Neural progenitor cell (in vitro differentiated cells): ENCODE data around the gene ALKBH7. TPM values are rescaled to one million over a fixed set of nuclear protein-coding genes. Genes with fewer than 3 reads are reported as not detected.

Experiments
- DNase-seq: peaks from one replicate; pipeline ENCODE4 v3.0.0-alpha.2; 2016; ENCODE audit warnings: low spot score
- H2AFZ ChIP-seq: fragments of 200-600 bp; sonication (generic); replicated peaks from 2 replicates; pipeline ENCODE4 v1.6.1; 2016; ENCODE audit warnings: antibody characterized with exemption
- H3F3A ChIP-seq: fragments of 200-600 bp; sonication (generic); 2 replicates; pipeline ENCODE4 v1.6.1; 2016; ENCODE audit warnings: antibody characterized with exemption, low read depth
- H3K27ac ChIP-seq: fragments of 200-600 bp; sonication (generic); 2 replicates; pipeline ENCODE4 v1.5.1; 2016; ENCODE audit warnings: mild to moderate bottlenecking
- H3K27me3 ChIP-seq: fragments of 200-600 bp; sonication (generic); 2 replicates; pipeline ENCODE4 v1.6.1; 2016; ENCODE audit warnings: mild to moderate bottlenecking, moderate library complexity
- H3K36me3 ChIP-seq: fragments of 200-600 bp; sonication (generic); 2 replicates; pipeline ENCODE4 v1.5.1; 2016
- H3K4me1 ChIP-seq: fragments of 200-600 bp; sonication (generic); 2 replicates; pipeline ENCODE4 v1.6.1; 2016; ENCODE audit warnings: mixed run types
- H3K4me2 ChIP-seq: fragments of 200-600 bp; sonication (generic); 2 replicates; pipeline ENCODE4 v1.6.1; 2016
- H3K4me3 ChIP-seq: fragments of 200-600 bp; sonication (generic); 2 replicates; pipeline ENCODE4 v1.5.1; 2016
- H3K79me2 ChIP-seq: fragments of 200-600 bp; sonication (generic); 2 replicates; pipeline ENCODE4 v1.6.1; 2016; ENCODE audit warnings: low read depth
- H3K9ac ChIP-seq: fragments of 200-600 bp; sonication (generic); 2 replicates; pipeline ENCODE4 v1.6.1; 2016
- H3K9me3 ChIP-seq: fragments of 200-600 bp; sonication (generic); 2 replicates; pipeline ENCODE4 v1.5.1; 2016; ENCODE audit warnings: low read depth
- H4K20me1 ChIP-seq: fragments of 200-600 bp; sonication (generic); 2 replicates; pipeline ENCODE4 v1.6.1; 2016; ENCODE audit warnings: low read depth
- H3K27ac Mint-ChIP-seq: 3 replicates; pipeline ENCODE4 v1.8.0; 2021; ENCODE audit warnings: mixed read lengths
- H3K27me3 Mint-ChIP-seq: 2 replicates; pipeline ENCODE4 v1.8.0; 2022; ENCODE audit warnings: low read depth, mild to moderate bottlenecking, inconsistent platforms, moderate library complexity, mixed read lengths; ENCODE audit not compliant: insufficient read depth
- H3K36me3 Mint-ChIP-seq: 3 replicates; pipeline ENCODE4 v1.8.0; 2021; ENCODE audit warnings: mixed read lengths
- H3K4me1 Mint-ChIP-seq: 3 replicates; pipeline ENCODE4 v1.8.0; 2021; ENCODE audit warnings: mixed read lengths
- H3K4me3 Mint-ChIP-seq: 3 replicates; pipeline ENCODE4 v1.8.0; 2021; ENCODE audit warnings: mild to moderate bottlenecking, moderate library complexity, mixed read lengths
- H3K9me3 Mint-ChIP-seq: 3 replicates; pipeline ENCODE4 v1.8.0; 2020; ENCODE audit warnings: mixed read lengths
- EZH2 ChIP-seq: fragments of 200-600 bp; sonication (generic); IDR thresholded peaks from 2 replicates; pipeline ENCODE4 v1.6.1; 2017; ENCODE audit warnings: antibody characterized with exemption, mild to moderate bottlenecking, moderate library complexity
- EZH2phosphoT487 ChIP-seq: fragments of 200-600 bp; sonication (generic); IDR thresholded peaks from 2 replicates; pipeline ENCODE4 v1.6.1; 2017; ENCODE audit warnings: antibody characterized with exemption
- total RNA-seq: library from RNA; depleted of rRNA; stranded (reverse); fragments of >200 nt; gene quantifications from 2 replicates; pipeline ENCODE4 v1.2.3, GENCODE V29; 2015; ENCODE audit warnings: low replicate concordance
- TF ChIP-seq, protein P1 (sequence below): fragments of 200-600 bp; sonication (generic); IDR thresholded peaks from 2 replicates; pipeline ENCODE4 v1.5.1; 2017; ENCODE audit warnings: antibody characterized with exemption, mild to moderate bottlenecking

Gene ALKBH7
- total RNA-seq, 1 donor from 2014 or later, result 19.7 TPM

DNA sequence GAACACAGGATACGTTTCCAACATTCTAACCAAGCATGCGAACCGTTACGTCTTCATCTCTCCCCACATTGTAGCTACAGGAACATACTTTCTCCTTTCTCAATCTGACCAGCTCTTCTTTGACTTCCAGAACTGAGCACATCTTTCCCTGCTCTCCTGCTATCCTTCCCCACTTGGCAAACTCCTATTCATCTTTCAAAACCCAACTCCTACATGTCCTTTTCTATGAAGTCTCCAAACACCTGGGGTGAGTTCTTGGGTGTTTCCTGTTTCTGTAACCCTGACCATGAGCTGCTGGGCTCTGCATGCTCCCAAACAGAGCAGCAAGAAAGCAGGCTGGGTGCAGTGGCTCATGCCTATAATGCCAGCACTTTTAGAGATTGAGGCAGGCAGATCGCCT, 45.8 kb upstream of the ALKBH7 start:
- Histone ChIP-seq H3K36me3 (no peaks in the 10 kb centered on the region), H4K20me1 (no peaks in the 10 kb centered on the region), H3K9ac (no peak overlapping the region), H3K79me2 (no peaks in the 10 kb centered on the region), H2AFZ (no peak overlapping the region), H3K4me3 (no peak overlapping the region), H3K4me1 (no peaks in the 10 kb centered on the region), H3K27ac (no peak overlapping the region), H3K27me3 (no peaks in the 10 kb centered on the region), H3K4me2 (no peak overlapping the region), H3F3A (no peaks in the 10 kb centered on the region), H3K9me3 (no peaks in the 10 kb centered on the region)
- H3K4me3 Mint-ChIP-seq, result no peak overlapping the region
- no peaks in the 10 kb centered on the region for H3K4me1 Mint-ChIP-seq
- no peak for TF ChIP-seq EZH2phosphoT487
- H3K9me3 Mint-ChIP-seq, result peaks cover 4% of the 10 kb centered on the region
- peaks cover 11% of the 10 kb centered on the region for H3K27me3 Mint-ChIP-seq
- no peak for DNase-seq
- no peak overlapping the region for H3K27ac Mint-ChIP-seq
- no peaks in the 10 kb centered on the region for H3K36me3 Mint-ChIP-seq

DNA sequence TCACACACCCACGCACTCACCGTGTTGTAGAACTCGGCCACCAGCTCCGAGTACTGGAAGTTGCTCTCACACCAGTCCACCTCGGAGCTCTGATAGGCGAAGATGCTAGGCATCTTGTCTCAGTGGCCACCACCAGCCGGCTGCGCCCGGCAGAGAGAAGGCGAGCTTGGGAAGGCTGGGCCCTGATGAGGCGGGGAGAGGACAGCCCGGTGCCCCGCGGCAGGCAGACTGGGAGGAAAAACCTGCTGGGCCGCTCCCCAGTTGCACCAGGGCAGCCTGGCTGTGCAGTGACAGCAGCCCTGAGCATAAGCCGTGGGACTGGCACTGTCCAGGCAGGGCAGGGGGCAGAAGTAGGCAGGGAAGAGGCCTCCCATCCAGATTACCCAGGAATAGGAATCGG, 39.2 kb upstream of the ALKBH7 start, which contains the start of gene ACER1:
TSS of gene ACER1 (minus strand) at position 174 of the 400 bp plus-strand sequence. CDS start at position 113, 61 bp downstream.
- Mint-ChIP-seq H3K9me3 (no peaks in the 10 kb centered on the region), H3K27ac (no peak within 1 kb of the TSS)
- no peak for DNase-seq

DNA sequence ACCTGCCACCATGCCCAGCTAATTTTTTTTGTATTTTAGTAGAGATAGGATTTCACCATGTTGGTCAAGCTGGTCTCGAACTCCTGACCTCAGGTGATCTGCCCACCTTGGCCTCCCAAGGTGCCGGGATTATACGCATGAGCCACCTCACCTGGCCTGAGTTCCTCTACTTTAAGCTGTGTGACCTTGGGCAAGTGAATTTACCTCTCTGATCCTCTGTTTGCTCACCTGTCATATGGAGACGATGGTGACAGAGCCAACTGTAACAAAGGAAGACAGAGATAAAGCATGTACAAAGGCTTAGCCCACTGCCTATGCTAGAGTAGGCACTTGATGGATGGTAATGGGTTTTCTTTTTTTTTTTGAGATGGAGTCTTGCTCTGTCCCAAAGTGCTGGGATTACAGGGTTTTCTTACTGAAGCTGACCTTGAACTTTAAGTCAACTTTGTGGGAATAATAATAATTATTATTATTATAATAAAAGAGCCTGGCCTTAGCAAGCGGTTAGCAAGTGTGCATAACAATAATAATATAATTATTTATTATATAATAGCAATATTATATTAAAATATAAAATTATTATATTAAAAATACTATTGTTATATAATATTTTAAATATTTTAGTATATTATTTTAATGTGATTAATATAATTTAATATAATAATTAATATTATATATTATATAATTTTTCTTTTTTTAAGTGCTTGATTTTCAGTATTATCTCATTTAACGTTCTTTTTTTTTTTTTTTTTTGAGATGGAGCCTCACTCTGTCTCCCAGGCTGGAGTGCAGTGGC, 37.9 kb upstream of the ALKBH7 start:
- no peak overlapping the region for H3K27ac ChIP-seq
- Mint-ChIP-seq H3K27ac (no peak overlapping the region), H3K4me3 (no peak overlapping the region), H3K4me1 (no peaks in the 10 kb centered on the region), H3K36me3 (no peaks in the 10 kb centered on the region), H3K9me3 (peaks cover 2% of the 10 kb centered on the region), H3K27me3 (peaks cover 8% of the 10 kb centered on the region)
- no peak for DNase-seq
- H3F3A ChIP-seq, result no peaks in the 10 kb centered on the region
- no peaks in the 10 kb centered on the region for H3K4me1 ChIP-seq
- H4K20me1 ChIP-seq, result no peaks in the 10 kb centered on the region
- no peak for TF ChIP-seq EZH2
- no peak for TF ChIP-seq EZH2phosphoT487
- TF ChIP-seq, protein P1, sequence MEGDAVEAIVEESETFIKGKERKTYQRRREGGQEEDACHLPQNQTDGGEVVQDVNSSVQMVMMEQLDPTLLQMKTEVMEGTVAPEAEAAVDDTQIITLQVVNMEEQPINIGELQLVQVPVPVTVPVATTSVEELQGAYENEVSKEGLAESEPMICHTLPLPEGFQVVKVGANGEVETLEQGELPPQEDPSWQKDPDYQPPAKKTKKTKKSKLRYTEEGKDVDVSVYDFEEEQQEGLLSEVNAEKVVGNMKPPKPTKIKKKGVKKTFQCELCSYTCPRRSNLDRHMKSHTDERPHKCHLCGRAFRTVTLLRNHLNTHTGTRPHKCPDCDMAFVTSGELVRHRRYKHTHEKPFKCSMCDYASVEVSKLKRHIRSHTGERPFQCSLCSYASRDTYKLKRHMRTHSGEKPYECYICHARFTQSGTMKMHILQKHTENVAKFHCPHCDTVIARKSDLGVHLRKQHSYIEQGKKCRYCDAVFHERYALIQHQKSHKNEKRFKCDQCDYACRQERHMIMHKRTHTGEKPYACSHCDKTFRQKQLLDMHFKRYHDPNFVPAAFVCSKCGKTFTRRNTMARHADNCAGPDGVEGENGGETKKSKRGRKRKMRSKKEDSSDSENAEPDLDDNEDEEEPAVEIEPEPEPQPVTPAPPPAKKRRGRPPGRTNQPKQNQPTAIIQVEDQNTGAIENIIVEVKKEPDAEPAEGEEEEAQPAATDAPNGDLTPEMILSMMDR, result no peak
- no peaks in the 10 kb centered on the region for H3K9me3 ChIP-seq
- H3K4me2 ChIP-seq, result no peak overlapping the region
- no peak overlapping the region for H3K9ac ChIP-seq
- H3K36me3 ChIP-seq, result no peaks in the 10 kb centered on the region
- no peaks in the 10 kb centered on the region for H3K79me2 ChIP-seq
- H3K27me3 ChIP-seq, result no peaks in the 10 kb centered on the region
- H2AFZ ChIP-seq, result no peak overlapping the region
- H3K4me3 ChIP-seq, result no peak overlapping the region

More for the DNA sequence above, 39.2 kb upstream of the ALKBH7 start, which contains the start of gene ACER1:
- Histone ChIP-seq H3K27me3 (no peaks in the 10 kb centered on the region), H3K4me1 (no peaks in the 10 kb centered on the region), H3K36me3 (no peaks in the 10 kb centered on the region), H3K27ac (no peak within 1 kb of the TSS), H3K4me3 (no peak within 1 kb of the TSS), H3K4me2 (no peak within 1 kb of the TSS), H4K20me1 (no peaks in the 10 kb centered on the region), H3K79me2 (no peaks in the 10 kb centered on the region), H3F3A (no peaks in the 10 kb centered on the region), H2AFZ (no peak within 1 kb of the TSS), H3K9ac (no peak within 1 kb of the TSS), H3K9me3 (no peaks in the 10 kb centered on the region)
- H3K36me3 Mint-ChIP-seq, result no peaks in the 10 kb centered on the region
- H3K27me3 Mint-ChIP-seq, result peaks cover 7% of the 10 kb centered on the region
- H3K4me3 Mint-ChIP-seq, result no peak within 1 kb of the TSS
- TF ChIP-seq EZH2phosphoT487 (no peak), EZH2 (no peak)
- TF ChIP-seq, protein P1, result no peak
- H3K4me1 Mint-ChIP-seq, result no peaks in the 10 kb centered on the region
